SU-DHL-6 (cell line): ENCODE measurements around the gene ADGRF5.

Experiments used
- H2AFZ ChIP-seq: fragments of 200-600 bp; sonication (generic); 2 replicates; pipeline ENCODE4 v1.6.1; 2014; ENCODE audit warnings: low read depth, mild to moderate bottlenecking, moderate library complexity, mixed read lengths, antibody characterized with exemption, low read length; ENCODE audit not compliant: severe bottlenecking
- H3F3A ChIP-seq: fragments of 200-600 bp; shearing (Covaris generic); 2 replicates; pipeline ENCODE4 v1.6.0; 2016; ENCODE audit warnings: antibody characterized with exemption, mild to moderate bottlenecking; ENCODE audit not compliant: insufficient read depth
- H3K27ac ChIP-seq: fragments of 200-600 bp; sonication (generic); 2 replicates; pipeline ENCODE4 v1.5.1; 2016; ENCODE audit warnings: low read depth, mild to moderate bottlenecking, low read length, moderate library complexity, mixed read lengths
- H3K27me3 ChIP-seq: fragments of 200-600 bp; sonication (generic), shearing (Covaris generic); 2 replicates; pipeline ENCODE4 v1.6.0; 2014; ENCODE audit warnings: mild to moderate bottlenecking, low read length
- H3K36me3 ChIP-seq: fragments of 200-600 bp; sonication (generic); 2 replicates; pipeline ENCODE4 v1.6.1; 2014; ENCODE audit warnings: mild to moderate bottlenecking, low read length, mixed read lengths
- H3K4me2 ChIP-seq: fragments of 300-600, 200-600 bp; shearing (Covaris generic), sonication (generic); 2 replicates; pipeline ENCODE4 v1.6.0; 2014; ENCODE audit warnings: low read length, low read depth, mild to moderate bottlenecking; ENCODE audit not compliant: poor library complexity, severe bottlenecking
- H3K4me3 ChIP-seq: fragments of 200-600 bp; sonication (generic); 2 replicates; pipeline ENCODE4 v1.5.1; 2014; ENCODE audit warnings: antibody characterized with exemption, low read length, mild to moderate bottlenecking, mixed read lengths; ENCODE audit not compliant: insufficient read depth, poor library complexity, severe bottlenecking
- H3K79me2 ChIP-seq: fragments of 200-600 bp; sonication (generic); 2 replicates; pipeline ENCODE4 v1.6.1; 2014; ENCODE audit warnings: mild to moderate bottlenecking, low read length, moderate library complexity; ENCODE audit not compliant: insufficient read depth
- H3K9ac ChIP-seq: fragments of 200-600 bp; sonication (generic); 2 replicates; pipeline ENCODE4 v1.7.0; 2014; ENCODE audit warnings: mild to moderate bottlenecking, low read length
- H3K9me2 ChIP-seq: fragments of 200-600 bp; sonication (generic); replicated peaks from 2 replicates; pipeline ENCODE4 v1.6.1; 2014; ENCODE audit warnings: low read length; ENCODE audit not compliant: insufficient read depth
- H3K9me3 ChIP-seq: fragments of 200-600 bp; sonication (generic); 2 replicates; pipeline ENCODE4 v1.6.1; 2014; ENCODE audit warnings: low read length, mixed read lengths; ENCODE audit not compliant: insufficient read depth
- H4K20me1 ChIP-seq: fragments of 200-600 bp; sonication (generic); 2 replicates; pipeline ENCODE4 v1.6.1; 2014; ENCODE audit warnings: low read depth, mild to moderate bottlenecking, antibody characterized with exemption, low read length, moderate library complexity, mixed read lengths
- CTCF ChIP-seq: fragments of 200-600 bp; sonication (generic); IDR thresholded peaks from one replicate; pipeline ENCODE4 v1.5.1; 2017; ENCODE audit warnings: antibody characterized with exemption, mild to moderate bottlenecking, low read length, moderate library complexity; ENCODE audit not compliant: insufficient read depth, poor library complexity, severe bottlenecking
- EZH2phosphoT487 ChIP-seq: fragments of 200-600 bp; sonication (generic), shearing (Covaris generic); conservative IDR thresholded peaks from 2 replicates; pipeline ENCODE4 v1.6.1; 2018; ENCODE audit warnings: mild to moderate bottlenecking, antibody characterized with exemption, low read length, moderate library complexity, mixed read lengths

ADGRF5 gene

GRCh38 chr6:46956409-46956808, 34.7 kb upstream of the ADGRF5 start:
- TF ChIP-seq EZH2phosphoT487 (no peak), CTCF (no peak)
- no peaks in the 10 kb centered on the region for H3K36me3 ChIP-seq
- H3K79me2 ChIP-seq, result no peaks in the 10 kb centered on the region
- H3K9me2 ChIP-seq, result no peaks in the 10 kb centered on the region
- no peak overlapping the region for H3K9ac ChIP-seq
- no peaks in the 10 kb centered on the region for H3K9me3 ChIP-seq
- H4K20me1 ChIP-seq, result no peaks in the 10 kb centered on the region
- H3K27ac ChIP-seq, result no peak overlapping the region
- no peak overlapping the region for H3K4me3 ChIP-seq
- no peaks in the 10 kb centered on the region for H3F3A ChIP-seq
- no peak overlapping the region for H2AFZ ChIP-seq
- H3K4me2 ChIP-seq, result no peak overlapping the region
- H3K27me3 ChIP-seq, result no peaks in the 10 kb centered on the region

- Histone ChIP-seq H3K27me3 (no peaks in the 10 kb centered on the region), H3K4me3 (no peak overlapping the region), H3K79me2 (no peaks in the 10 kb centered on the region), H3K4me2 (no peak overlapping the region), H3K9ac (no peak overlapping the region), H3K36me3 (no peaks in the 10 kb centered on the region), H3K9me2 (no peaks in the 10 kb centered on the region), H4K20me1 (no peaks in the 10 kb centered on the region), H2AFZ (no peak overlapping the region), H3K27ac (no peak overlapping the region), H3F3A (no peaks in the 10 kb centered on the region), H3K9me3 (no peaks in the 10 kb centered on the region)
- TF ChIP-seq EZH2phosphoT487 (no peak), CTCF (no peak)
Observed at GRCh38 chr6:46954837-46955451, 33.2 kb upstream of the ADGRF5 start.

DNA sequence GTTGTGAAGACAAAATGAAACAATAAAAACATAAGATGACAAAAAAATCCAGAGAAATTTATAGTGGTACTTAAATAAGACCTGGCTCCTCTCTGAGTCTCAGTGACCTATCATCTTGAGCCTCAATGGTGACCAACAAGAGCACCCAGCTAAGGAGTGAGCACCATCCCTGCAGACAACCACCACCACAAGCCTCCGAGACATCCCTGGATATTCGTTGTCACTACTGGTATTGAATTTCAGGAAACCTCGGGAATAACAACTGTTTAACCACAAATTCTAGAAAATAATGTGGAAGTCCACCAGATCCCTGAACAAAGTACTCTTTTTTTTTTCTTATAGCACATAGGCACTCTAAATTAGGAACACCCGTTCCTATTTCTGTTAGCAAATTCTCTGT, 32.2 kb upstream of the ADGRF5 start:
- Histone ChIP-seq H3K4me3 (no peak overlapping the region), H3K9me2 (no peaks in the 10 kb centered on the region), H3K4me2 (no peak overlapping the region), H3K36me3 (no peaks in the 10 kb centered on the region), H3K9ac (no peak overlapping the region), H3K9me3 (no peaks in the 10 kb centered on the region), H3K79me2 (no peaks in the 10 kb centered on the region), H3F3A (no peaks in the 10 kb centered on the region), H2AFZ (no peak overlapping the region), H3K27me3 (no peaks in the 10 kb centered on the region), H3K27ac (no peak overlapping the region), H4K20me1 (no peaks in the 10 kb centered on the region)
- TF ChIP-seq CTCF (no peak), EZH2phosphoT487 (no peak)
